SK-N-DZ (cell line): ENCODE data around the gene SOX5.
A peak's percentile ranks its signal among the peaks of the same experiment; 100 is the strongest.

Experiments used
- DNase-seq: peaks from one replicate; pipeline ENCODE4 v3.0.0-alpha.2; 2015; ENCODE audit warnings: low spot score

Gene SOX5

GRCh38 chr12:23686095-23686494 lies 263.4 kb downstream of the SOX5 start:
- DNase-seq = no peak

- no peak for DNase-seq
Measured at GRCh38 chr12:23684121-23684520, 265.3 kb downstream of the SOX5 start.

GRCh38 chr12:23681237-23681636 lies 268.2 kb downstream of the SOX5 start:
- no peak for DNase-seq

- no peak for DNase-seq
Measured at GRCh38 chr12:23674064-23674463, 275.4 kb downstream of the SOX5 start.

GRCh38 chr12:23671881-23672280 lies 277.6 kb downstream of the SOX5 start:
- DNase-seq = no peak

GRCh38 chr12:23670684-23671083 lies 278.8 kb downstream of the SOX5 start:
- no peak for DNase-seq

GRCh38 chr12:23669691-23670090 lies 279.8 kb downstream of the SOX5 start:
- DNase-seq = no peak

- DNase-seq = no peak
Measured at GRCh38 chr12:23666866-23667265, 282.6 kb downstream of the SOX5 start.

GRCh38 chr12:23662966-23663365 lies 286.5 kb downstream of the SOX5 start:
- no peak for DNase-seq

GRCh38 chr12:23659131-23659530 lies 290.3 kb downstream of the SOX5 start:
- no peak for DNase-seq

GRCh38 chr12:23657598-23657997 lies 291.9 kb downstream of the SOX5 start:
- DNase-seq = no peak

- no peak for DNase-seq
Measured at GRCh38 chr12:23655884-23656283, 293.6 kb downstream of the SOX5 start.

GRCh38 chr12:23655112-23655511 lies 294.4 kb downstream of the SOX5 start:
- DNase-seq = no peak

GRCh38 chr12:23648546-23648945 lies 300.9 kb downstream of the SOX5 start:
- no peak for DNase-seq

- DNase-seq = no peak
Measured at GRCh38 chr12:23640754-23641153, 308.7 kb downstream of the SOX5 start.

GRCh38 chr12:23634344-23634743 lies 315.1 kb downstream of the SOX5 start:
- DNase-seq = no peak

GRCh38 chr12:23631786-23632377 lies 317.6 kb downstream of the SOX5 start:
- no peak for DNase-seq

GRCh38 chr12:23630524-23630923 lies 318.9 kb downstream of the SOX5 start:
- DNase-seq = no peak

GRCh38 chr12:23628806-23629205 lies 320.7 kb downstream of the SOX5 start:
- no peak for DNase-seq

- no peak for DNase-seq
Measured at GRCh38 chr12:23626791-23627190, 322.7 kb downstream of the SOX5 start.

GRCh38 chr12:23621900-23622299 lies 327.6 kb downstream of the SOX5 start:
- peak; percentile 8 for DNase-seq

- DNase-seq = no peak
Measured at GRCh38 chr12:23618718-23619117, 330.8 kb downstream of the SOX5 start.

- DNase-seq = no peak
Measured at GRCh38 chr12:23617749-23618148, 331.7 kb downstream of the SOX5 start.

GRCh38 chr12:23614280-23614679 lies 335.2 kb downstream of the SOX5 start:
- DNase-seq = no peak
